Nephron progenitor cell (in vitro differentiated cells): ENCODE measurements around the gene NHLH1.

Experiments used
- DNase-seq: peaks from one replicate; pipeline ENCODE4 v3.0.0; 2021
- H3K27ac Mint-ChIP-seq: 2 replicates; pipeline ENCODE4 v1.8.0; 2021; ENCODE audit warnings: mild to moderate bottlenecking, moderate library complexity, mixed read lengths
- H3K27me3 Mint-ChIP-seq: 2 replicates; pipeline ENCODE4 v1.8.0; 2021; ENCODE audit warnings: mild to moderate bottlenecking, low read depth, mixed read lengths; ENCODE audit not compliant: poor library complexity
- H3K36me3 Mint-ChIP-seq: 2 replicates; pipeline ENCODE4 v1.8.0; 2021; ENCODE audit warnings: low read depth, mixed read lengths
- H3K4me1 Mint-ChIP-seq: 2 replicates; pipeline ENCODE4 v1.8.0; 2021; ENCODE audit warnings: mixed read lengths
- H3K4me3 Mint-ChIP-seq: 2 replicates; pipeline ENCODE4 v1.8.0; 2021; ENCODE audit warnings: mild to moderate bottlenecking, moderate library complexity, mixed read lengths
- H3K9me3 Mint-ChIP-seq: 2 replicates; pipeline ENCODE4 v1.8.0; 2021; ENCODE audit warnings: mild to moderate bottlenecking, moderate library complexity, mixed read lengths
- TF ChIP-seq, protein P1 (sequence below): fragments of 200-600 bp; sonication (generic); IDR thresholded peaks from 2 replicates; pipeline ENCODE4 v1.5.0; 2021; ENCODE audit warnings: antibody characterized with exemption

The NHLH1 gene

GRCh38 chr1:160359559-160360226 lies 7.2 kb upstream of the NHLH1 start:
- Mint-ChIP-seq H3K4me3 (no peak overlapping the region), H3K27ac (peak overlapping the region; percentile 53), H3K36me3 (peaks cover 51% of the 10 kb centered on the region)

GRCh38 chr1:160360227-160360695 lies 6.6 kb upstream of the NHLH1 start:
- peaks cover 40% of the 10 kb centered on the region for H3K4me1 Mint-ChIP-seq

More at GRCh38 chr1:160359559-160360226, 7.2 kb upstream of the NHLH1 start:
- H3K9me3 Mint-ChIP-seq = no peaks in the 10 kb centered on the region
- no peak for DNase-seq
- TF ChIP-seq, protein P1, sequence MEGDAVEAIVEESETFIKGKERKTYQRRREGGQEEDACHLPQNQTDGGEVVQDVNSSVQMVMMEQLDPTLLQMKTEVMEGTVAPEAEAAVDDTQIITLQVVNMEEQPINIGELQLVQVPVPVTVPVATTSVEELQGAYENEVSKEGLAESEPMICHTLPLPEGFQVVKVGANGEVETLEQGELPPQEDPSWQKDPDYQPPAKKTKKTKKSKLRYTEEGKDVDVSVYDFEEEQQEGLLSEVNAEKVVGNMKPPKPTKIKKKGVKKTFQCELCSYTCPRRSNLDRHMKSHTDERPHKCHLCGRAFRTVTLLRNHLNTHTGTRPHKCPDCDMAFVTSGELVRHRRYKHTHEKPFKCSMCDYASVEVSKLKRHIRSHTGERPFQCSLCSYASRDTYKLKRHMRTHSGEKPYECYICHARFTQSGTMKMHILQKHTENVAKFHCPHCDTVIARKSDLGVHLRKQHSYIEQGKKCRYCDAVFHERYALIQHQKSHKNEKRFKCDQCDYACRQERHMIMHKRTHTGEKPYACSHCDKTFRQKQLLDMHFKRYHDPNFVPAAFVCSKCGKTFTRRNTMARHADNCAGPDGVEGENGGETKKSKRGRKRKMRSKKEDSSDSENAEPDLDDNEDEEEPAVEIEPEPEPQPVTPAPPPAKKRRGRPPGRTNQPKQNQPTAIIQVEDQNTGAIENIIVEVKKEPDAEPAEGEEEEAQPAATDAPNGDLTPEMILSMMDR = no peak
- H3K4me1 Mint-ChIP-seq = peaks cover 35% of the 10 kb centered on the region
- H3K27me3 Mint-ChIP-seq = no peaks in the 10 kb centered on the region

DNA sequence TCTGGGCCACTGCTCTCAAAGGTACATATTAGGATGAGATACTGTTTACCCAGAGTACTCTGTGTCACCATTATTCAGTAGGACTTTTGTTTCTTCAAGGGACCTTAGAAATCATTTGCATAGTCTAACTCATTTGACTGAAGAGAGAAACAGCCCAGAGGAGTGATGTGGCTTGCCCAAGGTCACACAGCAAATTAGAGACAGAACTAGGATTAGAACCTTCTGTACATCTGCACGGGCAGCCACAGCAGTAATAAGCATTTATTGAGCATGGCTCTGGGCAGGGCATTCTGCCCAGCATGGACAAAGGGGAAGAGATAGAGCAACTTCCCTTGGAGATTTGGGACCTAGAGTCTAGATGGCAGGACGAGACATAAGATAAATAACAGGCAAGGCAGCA lies 5.7 kb upstream of the NHLH1 start:
- Mint-ChIP-seq H3K9me3 (no peaks in the 10 kb centered on the region), H3K27me3 (no peaks in the 10 kb centered on the region), H3K27ac (peak overlapping the region; percentile 75), H3K4me1 (peaks cover 43% of the 10 kb centered on the region), H3K36me3 (peaks cover 38% of the 10 kb centered on the region), H3K4me3 (no peak overlapping the region)
- no peak for DNase-seq
- TF ChIP-seq, protein P1 = no peak

More at GRCh38 chr1:160360227-160360695, 6.6 kb upstream of the NHLH1 start:
- no peak overlapping the region for H3K27ac Mint-ChIP-seq
- TF ChIP-seq, protein P1 = no peak
- DNase-seq = no peak
- no peak overlapping the region for H3K4me3 Mint-ChIP-seq
- no peaks in the 10 kb centered on the region for H3K27me3 Mint-ChIP-seq
- peaks cover 48% of the 10 kb centered on the region for H3K36me3 Mint-ChIP-seq
- no peaks in the 10 kb centered on the region for H3K9me3 Mint-ChIP-seq

DNA sequence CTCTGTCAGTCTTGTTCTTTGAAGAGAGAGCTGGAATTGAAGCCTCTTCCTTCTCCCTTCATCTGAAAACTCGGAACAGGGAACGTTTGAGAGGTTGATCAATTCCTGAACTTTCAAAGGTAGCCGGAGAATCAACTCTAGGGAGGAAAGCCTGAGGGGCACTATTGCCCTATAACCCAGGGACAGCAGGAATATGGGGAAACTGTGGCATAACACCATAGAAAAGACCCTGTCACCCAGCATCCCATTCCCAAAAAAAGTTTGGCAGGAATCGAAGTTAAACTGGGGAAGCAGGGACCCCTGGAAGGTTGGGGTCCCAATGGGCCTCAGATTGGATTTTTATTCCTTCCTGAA lies 5.1 kb upstream of the NHLH1 start:
- H3K9me3 Mint-ChIP-seq = no peaks in the 10 kb centered on the region
- no peak for DNase-seq
- TF ChIP-seq, protein P1 = no peak

GRCh38 chr1:160362168-160362957 lies 4.5 kb upstream of the NHLH1 start:
- peaks cover 43% of the 10 kb centered on the region for H3K4me1 Mint-ChIP-seq
- no peaks in the 10 kb centered on the region for H3K9me3 Mint-ChIP-seq

More for the DNA sequence above, 5.1 kb upstream of the NHLH1 start:
- Mint-ChIP-seq H3K36me3 (peaks cover 32% of the 10 kb centered on the region), H3K27me3 (no peaks in the 10 kb centered on the region), H3K4me1 (peaks cover 43% of the 10 kb centered on the region), H3K27ac (peak overlapping the region; percentile 75), H3K4me3 (no peak overlapping the region)

More at GRCh38 chr1:160362168-160362957, 4.5 kb upstream of the NHLH1 start:
- no peak for DNase-seq
- H3K36me3 Mint-ChIP-seq = peaks cover 27% of the 10 kb centered on the region
- H3K27me3 Mint-ChIP-seq = no peaks in the 10 kb centered on the region
- peak overlapping the region; percentile 85 for H3K27ac Mint-ChIP-seq
- H3K4me3 Mint-ChIP-seq = no peak overlapping the region
- TF ChIP-seq, protein P1 = no peak
